OCI-LY7 (cell line): ENCODE measurements around the gene CIAO3. TPM values are rescaled to one million over a fixed set of nuclear protein-coding genes. Genes with fewer than 3 reads are reported as not detected.

ENCODE experiments used
- BruUV-seq: library from RNA; stranded (reverse); fragments of 400-500 nt; replicated peaks from 2 replicates; lab custom pipeline; 2021; lab: Mats Ljungman, UMichigan
- CTCF ChIA-PET: fragments of 300-600 bp; sonication (Branson Sonifier 250); formaldehyde crosslinking; loops from one replicate; lab custom pipeline; 2022; ENCODE audit warnings: antibody characterized with exemption; ENCODE audit not compliant: unreplicated experiment; lab: Charles Lee
- POLR2A ChIA-PET: fragments of 300-600 bp; sonication (Branson Sonifier 250); formaldehyde crosslinking; loops from one replicate; lab custom pipeline; 2022; ENCODE audit warnings: antibody characterized with exemption; lab: Charles Lee
- DNase-seq: peaks from one replicate; pipeline ENCODE4 v3.0.0-alpha.2; 2015; ENCODE audit warnings: low spot score
- H2AFZ ChIP-seq: fragments of 200-600 bp; sonication (generic), shearing (Covaris generic); 2 replicates; pipeline ENCODE4 v1.6.1; 2014; ENCODE audit warnings: mild to moderate bottlenecking, antibody characterized with exemption, low read length, moderate library complexity
- H3K27ac ChIP-seq: fragments of 200-600 bp; sonication (generic); 2 replicates; pipeline ENCODE4 v1.5.1; 2014; ENCODE audit warnings: mixed run types, low read depth, mild to moderate bottlenecking, moderate library complexity, low read length, inconsistent platforms; ENCODE audit not compliant: poor library complexity, severe bottlenecking
- H3K36me3 ChIP-seq: fragments of 200-600 bp; sonication (generic); 2 replicates; pipeline ENCODE4 v1.6.1; 2014; ENCODE audit warnings: mild to moderate bottlenecking, antibody characterized with exemption, low read length, moderate library complexity, mixed read lengths; ENCODE audit not compliant: insufficient read depth
- H3K4me1 ChIP-seq: fragments of 200-600 bp; sonication (generic); 2 replicates; pipeline ENCODE4 v1.5.1; 2014; ENCODE audit warnings: mild to moderate bottlenecking, low read length; ENCODE audit not compliant: insufficient read depth, poor library complexity, severe bottlenecking
- H3K4me2 ChIP-seq: fragments of 200-600 bp; sonication (generic); 2 replicates; pipeline ENCODE4 v1.6.1; 2014; ENCODE audit warnings: mild to moderate bottlenecking, low read length
- H3K4me3 ChIP-seq: fragments of 200-600 bp; sonication (generic); 2 replicates; pipeline ENCODE4 v1.5.1; 2014; ENCODE audit warnings: mild to moderate bottlenecking, low read depth, low read length; ENCODE audit not compliant: poor library complexity, severe bottlenecking
- H3K79me2 ChIP-seq: fragments of 200-600 bp; sonication (generic); 2 replicates; pipeline ENCODE4 v1.6.1; 2016; ENCODE audit warnings: low read depth, mild to moderate bottlenecking, low read length, moderate library complexity, mixed read lengths; ENCODE audit not compliant: insufficient read depth
- H3K9me2 ChIP-seq: fragments of 200-600 bp; sonication (generic); 2 replicates; pipeline ENCODE4 v1.6.1; 2016; ENCODE audit warnings: mild to moderate bottlenecking, low read length, mixed read lengths; ENCODE audit not compliant: insufficient read depth
- H3K9me3 ChIP-seq: fragments of 200-600 bp; sonication (generic); 2 replicates; pipeline ENCODE4 v1.6.1; 2014; ENCODE audit warnings: mild to moderate bottlenecking, mixed run types, low read length, mixed read lengths
- H4K20me1 ChIP-seq: fragments of 200-600 bp; sonication (generic); 2 replicates; pipeline ENCODE4 v1.6.1; 2014; ENCODE audit warnings: mild to moderate bottlenecking, antibody characterized with exemption, low read length, moderate library complexity, mixed read lengths; ENCODE audit not compliant: insufficient read depth
- CTCF ChIP-seq: fragments of 200-600 bp; sonication (generic); conservative IDR thresholded peaks from 2 replicates; pipeline ENCODE4 v1.5.1; 2014; ENCODE audit warnings: mild to moderate bottlenecking, antibody characterized with exemption, low read length, moderate library complexity, mixed read lengths
- EZH2phosphoT487 ChIP-seq: fragments of 200-600 bp; sonication (generic); IDR thresholded peaks from 2 replicates; pipeline ENCODE4 v1.6.1; 2018; ENCODE audit warnings: low read depth, borderline replicate concordance, mild to moderate bottlenecking, mixed run types, antibody characterized with exemption, low read length, moderate library complexity, mixed read lengths
- intact Hi-C: fragments of 100-400 bp; cut with micrococcal nuclease; formaldehyde crosslinking; loops from one replicate; pipeline ENCODE4 v1.10.0; 2022; ENCODE audit not compliant: unreplicated experiment
- total RNA-seq, 2 experiments: library from RNA; depleted of rRNA in 1 of 2; stranded (reverse); fragments of >200 nt in 1 of 2; shearing (Covaris generic) in 1 of 2; gene quantifications; 2 replicates each; pipeline ENCODE4 v1.2.3, GENCODE V29; 2014 to 2022

CIAO3 gene
- total RNA-seq, 2 experiments from 2014 or later = 156 to 169 TPM

GRCh38 chr16:698911-699671, 41.7 kb downstream of the CIAO3 start:
- H3K79me2 ChIP-seq = no peaks in the 10 kb centered on the region
- H3K4me1 ChIP-seq = peaks cover 10% of the 10 kb centered on the region
- no peak overlapping the region for H3K4me3 ChIP-seq
- no peaks in the 10 kb centered on the region for H3K36me3 ChIP-seq
- TF ChIP-seq EZH2phosphoT487 (no peak), CTCF (no peak)
- no peak overlapping the region for H3K27ac ChIP-seq
- no peaks in the 10 kb centered on the region for H3K9me2 ChIP-seq
- no peak overlapping the region for H3K4me2 ChIP-seq
- DNase-seq = no peak
- intact Hi-C loops = no loop called here
- no peak overlapping the region for H2AFZ ChIP-seq
- no TSS peak for BruUV-seq
- CTCF ChIA-PET = no interaction called here
- no peaks in the 10 kb centered on the region for H4K20me1 ChIP-seq
- POLR2A ChIA-PET = no interaction called here
- no peaks in the 10 kb centered on the region for H3K9me3 ChIP-seq

- H3K4me2 ChIP-seq = peak overlapping the region; percentile 53; the same call in 1 of the 2 replicates
- ChIA-PET POLR2A (no interaction called here), CTCF (no interaction called here)
- no peaks in the 10 kb centered on the region for H3K9me3 ChIP-seq
- no peak overlapping the region for H2AFZ ChIP-seq
- no peaks in the 10 kb centered on the region for H4K20me1 ChIP-seq
- no peaks in the 10 kb centered on the region for H3K36me3 ChIP-seq
- BruUV-seq = no TSS peak
- DNase-seq = no peak
- no peaks in the 10 kb centered on the region for H3K79me2 ChIP-seq
- H3K9me2 ChIP-seq = no peaks in the 10 kb centered on the region
- peaks cover 14% of the 10 kb centered on the region for H3K4me1 ChIP-seq
- no peak overlapping the region for H3K27ac ChIP-seq
- H3K4me3 ChIP-seq = no peak overlapping the region
- TF ChIP-seq CTCF = no peak
- TF ChIP-seq EZH2phosphoT487 = no peak
- intact Hi-C loops = no loop called here
Measured at GRCh38 chr16:695355-696089, 45.3 kb downstream of the CIAO3 start.

GRCh38 chr16:694863-695354, 45.9 kb downstream of the CIAO3 start:
- intact Hi-C loops = no loop called here
- Histone ChIP-seq H3K9me3 (no peaks in the 10 kb centered on the region), H3K9me2 (no peaks in the 10 kb centered on the region), H3K36me3 (no peaks in the 10 kb centered on the region), H4K20me1 (no peaks in the 10 kb centered on the region), H2AFZ (no peak overlapping the region), H3K27ac (no peak overlapping the region), H3K4me1 (peaks cover 17% of the 10 kb centered on the region), H3K4me2 (peak overlapping the region; percentile 60), H3K4me3 (peak overlapping the region; percentile 40), H3K79me2 (0 out of 2 replicates have a peak, but pooled peaks cover under 1% of the 10 kb centered on the region)
- no peak for DNase-seq
- ChIA-PET CTCF (no interaction called here), POLR2A (no interaction called here)
- TF ChIP-seq CTCF = no peak
- TF ChIP-seq EZH2phosphoT487 = 0 out of 2 replicates have a peak, but pooled peaks have one; percentile 84
- BruUV-seq = no TSS peak
